Kidney (tissue), 14 donors: ENCODE data around the gene KIAA1191. TPM values are rescaled to one million over a fixed set of nuclear protein-coding genes. Genes with fewer than 3 reads are reported as not detected.
"Not testable (repeated sequence)": the region's sequence is repeated elsewhere in the genome, so short reads cannot be mapped to it uniquely, and the experiment has no call there.

Experiments used
- DNase-seq, 5 donors: peaks; one replicate each; pipeline ENCODE4 v3.0.0-alpha.2; 2013 to 2020
- FAIRE-seq: peaks from 2 replicates; lab custom pipeline; 2012; peaks lifted over from hg19 to GRCh38; lab: Jason Lieb, UNC
- H3K27ac ChIP-seq, 2 donors: one replicate each; pipeline ENCODE4 v1.7.0; 2013; ENCODE audit warnings: low read depth in 2 of 2, low read length in 2 of 2, inconsistent platforms in 1 of 2
- H3K27me3 ChIP-seq: one replicate; pipeline ENCODE4 v1.7.1; 2013; ENCODE audit warnings: low read length, inconsistent platforms; ENCODE audit not compliant: control insufficient read depth, insufficient read depth
- H3K36me3 ChIP-seq, 3 donors: one replicate each; pipeline versions ENCODE4 v1.7.0 to v1.7.1; 2013; ENCODE audit warnings: low read length in 3 of 3, control low read depth in 1 of 3, inconsistent platforms in 1 of 3; ENCODE audit not compliant: insufficient read depth in 3 of 3, control insufficient read depth in 2 of 3
- H3K4me1 ChIP-seq, 3 donors: one replicate each; pipeline versions ENCODE4 v1.7.0 to v1.7.1; 2013; ENCODE audit warnings: low read length in 3 of 3, inconsistent platforms in 1 of 3, low read depth in 1 of 3; ENCODE audit not compliant: control insufficient read depth in 2 of 3, insufficient read depth in 2 of 3
- H3K4me3 ChIP-seq, 3 donors: one replicate each; pipeline versions ENCODE4 v1.7.0 to v1.8.1; 2013; ENCODE audit warnings: low read length in 3 of 3, control low read depth in 1 of 3, inconsistent platforms in 1 of 3
- H3K9ac ChIP-seq, 3 donors: one replicate each; pipeline versions ENCODE4 v1.7.0 to v1.7.1; 2013; ENCODE audit warnings: low read length in 3 of 3, control low read depth in 1 of 3, inconsistent platforms in 1 of 3
- H3K9me3 ChIP-seq, 3 donors: one replicate each; pipeline versions ENCODE4 v1.7.0 to v1.7.1; 2013; ENCODE audit warnings: low read length in 3 of 3, control low read depth in 1 of 3, inconsistent platforms in 1 of 3; ENCODE audit not compliant: control insufficient read depth in 2 of 3, insufficient read depth in 1 of 3
- CTCF ChIP-seq: IDR thresholded peaks from 3 replicates; pipeline ENCODE4 v1.5.1; 2012; ENCODE audit warnings: mild to moderate bottlenecking, moderate library complexity, borderline replicate concordance; ENCODE audit not compliant: insufficient read depth; ENCODE audit errors: extremely low read depth
- intact Hi-C: fragments of 100-400 bp; cut with DNase I; formaldehyde crosslinking; loops from one replicate; pipeline ENCODE4 v1.11.1; 2022
- polyA plus RNA-seq: library from polyadenylated mRNA; stranded (reverse); fragments of 350-450 nt; fragmentation: Illumina TruSeq; extraction: RNeasy Lipid Tissue Mini Kit (QIAGEN cat#74804); gene quantifications from one replicate; pipeline ENCODE4 v1.2.3, GENCODE V29; 2014; ENCODE audit warnings: low read depth, low replicate concordance; ENCODE audit not compliant: insufficient read depth
- total RNA-seq: library from RNA; stranded (reverse); fragmentation: NEBNext Ultra II Directional; extraction: Animal tissue kit (Norgen Biotek cat#: 25700); gene quantifications from one replicate; pipeline ENCODE4 v1.2.1, GENCODE V29; 2021
- donor health status: control.
- donor health status: control.
- donor health status: control.
- donor health status: control.
- donor health status: control.
- donor health status: DM: yes; HTN: yes; CAD: no.
- donor health status: Normal renal cell carcinoma (clear cell type).

The KIAA1191 gene
- total and polyA plus RNA-seq, 2 donors from 2014 or later: 109 to 208 TPM

- Histone ChIP-seq H3K4me1 (no peaks in the 10 kb centered on the region), H3K9ac (no peak overlapping the region), H3K9me3 (no peaks in the 10 kb centered on the region), H3K36me3 (peaks cover 0 to 8% (median 0%) of the 10 kb centered on the region in 3 donors), H3K27me3 (no peaks in the 10 kb centered on the region), H3K27ac (no peak overlapping the region), H3K4me3 (no peak overlapping the region)
- DNase-seq (no peak), FAIRE-seq (no peak)
- TF ChIP-seq CTCF: no peak
- intact Hi-C loops: no loop called here
These were observed 48.2 kb upstream of the KIAA1191 start for GRCh38 chr5:176409765-176410164.

GRCh38 chr5:176408590-176408989 is 47.0 kb upstream of the KIAA1191 start:
- FAIRE-seq (no peak), DNase-seq (no peak)
- Histone ChIP-seq H3K9me3 (no peaks in the 10 kb centered on the region), H3K27me3 (no peaks in the 10 kb centered on the region), H3K36me3 (peaks cover 0 to 8% (median 0%) of the 10 kb centered on the region in 3 donors), H3K4me3 (no peak overlapping the region), H3K27ac (no peak overlapping the region), H3K9ac (no peak overlapping the region), H3K4me1 (no peaks in the 10 kb centered on the region)
- no peak for TF ChIP-seq CTCF
- intact Hi-C loops: no loop called here

- H3K9ac ChIP-seq, H3K36me3 ChIP-seq, H3K27me3 ChIP-seq, H3K4me1 ChIP-seq, H3K27ac ChIP-seq, H3K4me3 ChIP-seq, intact Hi-C loops, H3K9me3 ChIP-seq, DNase-seq, FAIRE-seq: not testable (repeated sequence)
These were observed 46.6 kb upstream of the KIAA1191 start for GRCh38 chr5:176408252-176408573.

- FAIRE-seq (no peak), DNase-seq (no peak)
- no peak for TF ChIP-seq CTCF
- Histone ChIP-seq H3K27ac (peak overlapping the region in 1 of 2 donors; percentile 7), H3K4me3 (no peak overlapping the region), H3K27me3 (no peaks in the 10 kb centered on the region), H3K36me3 (peaks cover 0 to 8% (median 0%) of the 10 kb centered on the region in 3 donors), H3K9me3 (no peaks in the 10 kb centered on the region), H3K9ac (no peak overlapping the region), H3K4me1 (no peaks in the 10 kb centered on the region)
- intact Hi-C loops: no loop called here
These were observed 46.1 kb upstream of the KIAA1191 start for GRCh38 chr5:176407456-176408251.
